Measurements from ENCODE around the gene ZFP30.

- TF ChIP-seq POLR2A (IDR thresholded peaks at IDR 0.05) (no peak), CTCF (IDR thresholded peaks at IDR 0.05 in 4 of 5, conservative IDR thresholded peaks at IDR 0.05 in 1 of 5) (no peak)
These were observed 37.8 kb upstream of the ZFP30 start for GRCh38 chr19:37692956-37693620.

All from gastrocnemius medialis (tissue), 4 donors.